ENCODE measurements around the gene LTBP1. TPM values are rescaled to one million over a fixed set of nuclear protein-coding genes. Genes with fewer than 3 reads are reported as not detected.
"Not testable (repeated sequence)": the region's sequence is repeated elsewhere in the genome, so short reads cannot be mapped to it uniquely, and the experiment has no call there.

Gene LTBP1
- total RNA-seq, 6 experiments from 2014 or later, result 260 to 409 (median 335) TPM

- Mint-ChIP-seq H3K27ac (no peak overlapping the region), H3K36me3 (ENCODE audit: low read depth) (peaks cover 7% of the 10 kb centered on the region; the same call in 1 of the 2 replicates), H3K27me3 (ENCODE audit: insufficient read depth) (peaks cover 1% of the 10 kb centered on the region; the same call in 1 of the 2 replicates), H3K4me1 (ENCODE audit: low read depth) (no peaks in the 10 kb centered on the region), H3K4me3 (no peak overlapping the region), H3K9me3 (no peaks in the 10 kb centered on the region)
- DNase-seq, result no peak
- no peak for TF ChIP-seq CTCF (IDR thresholded peaks at IDR 0.05)
These were observed 34.9 kb downstream of the LTBP1 start for GRCh38 chr2:32981612-32982011.

GRCh38 chr2:32983193-32983924 is 36.6 kb downstream of the LTBP1 start:
- H3K27me3 Mint-ChIP-seq (ENCODE audit: insufficient read depth); H3K4me3 Mint-ChIP-seq; H3K4me1 Mint-ChIP-seq (ENCODE audit: low read depth); DNase-seq; H3K9me3 Mint-ChIP-seq; H3K27ac Mint-ChIP-seq: not testable (repeated sequence)
- H3K36me3 Mint-ChIP-seq (ENCODE audit: low read depth), result peaks cover 10% of the 10 kb centered on the region; the same call in 1 of the 2 replicates

GRCh38 chr2:32986480-32986879 is 39.7 kb downstream of the LTBP1 start:
- no peaks in the 10 kb centered on the region for H3K9me3 Mint-ChIP-seq
- no peak overlapping the region for H3K4me3 Mint-ChIP-seq
- TF ChIP-seq CTCF (IDR thresholded peaks at IDR 0.05), result no peak
- DNase-seq, result no peak
- peaks cover 1% of the 10 kb centered on the region; the same call in 1 of the 2 replicates for H3K27me3 Mint-ChIP-seq (ENCODE audit: insufficient read depth)
- H3K27ac Mint-ChIP-seq, result no peak overlapping the region
- H3K36me3 Mint-ChIP-seq (ENCODE audit: low read depth), result peaks cover 10% of the 10 kb centered on the region; the same call in 1 of the 2 replicates
- peaks cover 9% of the 10 kb centered on the region; the same call in 1 of the 2 replicates for H3K4me1 Mint-ChIP-seq (ENCODE audit: low read depth)

GRCh38 chr2:32988525-32988924 is 41.8 kb downstream of the LTBP1 start:
- H3K9me3 Mint-ChIP-seq, result no peaks in the 10 kb centered on the region
- no peak overlapping the region for H3K27ac Mint-ChIP-seq
- H3K27me3 Mint-ChIP-seq (ENCODE audit: insufficient read depth), result peaks cover 1% of the 10 kb centered on the region; the same call in 1 of the 2 replicates
- peaks cover 10% of the 10 kb centered on the region; the same call in 1 of the 2 replicates for H3K36me3 Mint-ChIP-seq (ENCODE audit: low read depth)
- TF ChIP-seq CTCF (IDR thresholded peaks at IDR 0.05), result no peak
- H3K4me1 Mint-ChIP-seq (ENCODE audit: low read depth), result peaks cover 9% of the 10 kb centered on the region; the same call in 1 of the 2 replicates
- no peak for DNase-seq
- H3K4me3 Mint-ChIP-seq, result no peak overlapping the region

GRCh38 chr2:32990556-32990955 is 43.8 kb downstream of the LTBP1 start:
- TF ChIP-seq CTCF (IDR thresholded peaks at IDR 0.05), result no peak
- Mint-ChIP-seq H3K36me3 (ENCODE audit: low read depth) (peaks cover 10% of the 10 kb centered on the region; the same call in 1 of the 2 replicates), H3K27me3 (ENCODE audit: insufficient read depth) (peaks cover 1% of the 10 kb centered on the region; the same call in 1 of the 2 replicates), H3K4me3 (no peak overlapping the region), H3K9me3 (no peaks in the 10 kb centered on the region), H3K27ac (no peak overlapping the region), H3K4me1 (ENCODE audit: low read depth) (peaks cover 9% of the 10 kb centered on the region; the same call in 1 of the 2 replicates)
- no peak for DNase-seq

Measured in HFFc6 (cell line).